GM12872 (cell line): ENCODE data around the gene ENDOV.

Source experiments
- CTCF ChIP-seq: IDR thresholded peaks from 3 replicates; pipeline ENCODE4 v1.5.1; 2011; ENCODE audit warnings: low read depth, mild to moderate bottlenecking, low read length, moderate library complexity; ENCODE audit not compliant: insufficient read depth

The ENDOV gene

GRCh38 chr17:80374732-80375585, 40.0 kb upstream of the ENDOV start:
- no peak for TF ChIP-seq CTCF

DNA sequence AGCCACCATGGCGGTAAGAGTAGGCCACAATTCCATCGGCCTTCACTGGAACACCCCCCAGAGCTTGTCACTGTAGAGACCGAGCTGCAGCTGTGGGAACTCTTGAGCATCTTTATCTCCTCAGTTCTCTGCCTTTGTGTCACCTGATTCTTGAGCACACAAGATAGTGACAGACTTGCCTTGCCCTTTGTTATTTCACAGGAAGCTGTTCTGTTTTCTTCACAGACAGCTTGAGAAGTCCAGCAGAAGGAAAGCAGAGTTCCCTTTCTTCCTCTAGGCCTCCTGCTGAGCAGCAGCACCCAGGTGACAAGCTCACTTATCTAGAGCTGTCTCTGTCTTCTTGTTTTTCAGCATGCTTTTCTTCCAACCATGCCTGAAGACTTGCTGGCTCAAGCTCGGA, 38.4 kb upstream of the ENDOV start:
- TF ChIP-seq CTCF = no peak

DNA sequence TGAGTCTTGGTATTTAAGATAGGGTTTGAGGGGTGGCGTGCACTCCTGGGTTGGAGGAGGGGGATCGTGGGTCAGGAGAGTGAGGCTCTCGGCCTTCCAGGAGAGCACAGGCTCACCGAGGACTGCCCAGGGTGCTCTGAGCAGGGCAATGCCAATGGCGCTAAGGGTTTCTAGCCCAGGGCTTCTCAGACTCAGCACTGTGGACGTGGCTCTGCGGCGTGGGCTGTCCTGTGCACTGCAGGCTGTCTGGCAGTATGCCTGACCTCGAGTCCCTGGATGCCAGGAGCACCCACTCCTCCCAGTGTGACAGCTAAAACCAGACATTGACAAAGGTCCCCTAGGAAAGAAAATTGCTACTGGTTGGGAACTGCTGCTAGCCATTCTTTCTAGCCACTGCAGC, 37.2 kb upstream of the ENDOV start:
- no peak for TF ChIP-seq CTCF

GRCh38 chr17:80379348-80379747, 35.6 kb upstream of the ENDOV start:
- no peak for TF ChIP-seq CTCF

DNA sequence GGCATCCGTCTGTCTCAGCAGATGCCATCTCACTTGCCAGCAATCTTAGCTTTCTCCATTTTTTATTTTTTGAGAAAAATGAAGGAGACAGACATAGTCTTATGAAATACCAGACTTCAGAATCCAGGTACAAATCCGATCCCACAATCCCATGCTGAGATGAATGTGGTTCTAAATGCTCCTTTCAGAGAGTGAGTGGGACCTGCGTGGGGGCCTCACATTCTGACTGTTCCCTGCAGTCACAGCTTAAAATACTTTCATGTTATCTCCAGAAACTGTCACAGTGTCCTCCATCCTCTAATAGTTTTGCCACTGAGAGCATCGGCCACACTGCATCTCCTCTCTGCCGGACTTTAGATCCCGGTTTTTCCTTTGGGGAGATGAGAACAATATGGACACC, 34.9 kb upstream of the ENDOV start:
- TF ChIP-seq CTCF = no peak

DNA sequence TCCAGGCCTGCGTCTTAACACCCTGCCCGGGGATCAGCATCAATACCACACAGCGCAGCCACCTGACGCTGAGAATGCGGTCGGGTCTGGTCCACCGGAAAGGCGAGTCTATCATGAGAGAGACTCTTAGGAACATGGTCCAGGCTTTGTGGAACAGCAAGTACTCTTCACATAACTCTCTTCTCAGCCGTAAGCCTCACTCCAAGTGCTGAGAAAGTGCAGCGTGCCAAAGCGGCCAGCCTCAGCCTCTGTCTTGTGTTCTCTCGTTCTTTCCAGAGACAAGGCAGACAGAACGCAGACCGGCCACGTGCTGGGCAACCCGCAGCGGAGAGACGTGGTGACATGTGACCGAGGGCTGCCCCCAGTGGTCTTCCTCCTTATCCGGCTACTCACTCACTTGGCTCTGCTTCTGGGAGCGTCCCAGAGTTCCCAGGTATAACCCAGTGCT, 34.4 kb upstream of the ENDOV start:
- no peak for TF ChIP-seq CTCF

DNA sequence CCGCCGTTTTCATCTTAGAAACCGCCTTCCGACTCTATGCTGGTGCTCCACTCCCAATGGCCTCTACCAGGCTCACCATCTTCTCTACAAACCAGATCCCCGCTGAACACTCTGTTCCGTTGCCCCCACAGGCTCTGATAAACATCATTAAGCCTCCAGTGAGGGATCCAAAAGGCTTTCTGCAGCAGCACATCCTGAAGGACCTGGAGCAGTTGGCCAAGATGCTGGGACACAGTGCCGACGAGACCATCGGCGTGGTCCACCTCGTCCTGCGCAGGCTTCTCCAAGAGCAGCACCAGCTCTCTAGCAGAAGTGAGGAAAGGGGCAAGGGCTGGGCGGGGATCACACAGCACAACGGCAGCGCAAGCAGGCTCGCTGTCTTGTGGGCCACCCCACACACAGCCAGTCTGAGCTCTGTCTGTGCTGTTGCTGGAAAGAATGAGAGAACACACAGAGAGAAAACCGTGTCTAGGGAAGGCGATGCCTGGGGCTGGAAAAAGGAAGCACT, 33.5 kb upstream of the ENDOV start:
- no peak for TF ChIP-seq CTCF
